Stimulated activated CD4-positive, alpha-beta T cell treated with anti-CD3 and anti-CD28 coated beads, Interleukin-1b, Interleukin-23, amount 100 ng/mL, for 1 hour (primary cell): ENCODE results near the gene CD59.
"Not testable (repeated sequence)": the region's sequence is repeated elsewhere in the genome, so short reads cannot be mapped to it uniquely, and the experiment has no call there.

Experiments used
- DNase-seq, 2 donors: peaks; one replicate each; pipeline ENCODE4 v3.0.0-alpha.2; 2020; ENCODE audit warnings: low read depth in 2 of 2

CD59 gene

DNA sequence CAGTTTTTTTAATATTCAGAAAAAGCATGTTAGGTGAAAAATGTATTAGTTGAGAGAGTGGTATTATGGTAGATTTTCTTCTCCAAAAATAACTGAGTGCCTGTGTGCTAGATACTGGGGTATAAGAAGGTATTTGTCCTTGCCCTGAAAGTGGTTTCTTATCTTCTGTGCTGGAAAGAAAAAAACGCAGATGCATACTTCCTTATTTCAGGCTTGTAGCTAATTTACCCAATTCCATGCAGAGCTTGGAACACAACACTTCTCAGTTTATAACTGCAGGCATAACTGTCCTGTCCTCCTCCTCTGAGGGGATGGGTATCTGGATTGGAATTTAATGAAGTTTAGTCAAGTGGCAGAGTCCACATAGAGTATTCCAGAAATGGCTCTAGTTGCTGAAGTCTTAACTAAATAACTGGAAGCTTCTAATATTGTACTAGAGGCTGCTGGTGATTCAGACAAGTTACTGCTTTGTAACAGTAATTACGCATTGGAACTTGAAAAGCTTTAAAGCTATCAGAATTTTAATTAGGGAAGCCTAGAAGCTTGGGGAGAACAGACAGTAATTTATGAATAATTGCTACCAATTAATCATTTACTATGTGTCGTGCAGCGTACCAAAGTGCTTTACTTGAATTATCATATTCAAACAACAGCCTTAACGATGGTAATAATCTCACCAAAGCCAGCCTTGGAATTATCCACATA, 22.9 kb downstream of the CD59 start:
- no peak for DNase-seq

DNA sequence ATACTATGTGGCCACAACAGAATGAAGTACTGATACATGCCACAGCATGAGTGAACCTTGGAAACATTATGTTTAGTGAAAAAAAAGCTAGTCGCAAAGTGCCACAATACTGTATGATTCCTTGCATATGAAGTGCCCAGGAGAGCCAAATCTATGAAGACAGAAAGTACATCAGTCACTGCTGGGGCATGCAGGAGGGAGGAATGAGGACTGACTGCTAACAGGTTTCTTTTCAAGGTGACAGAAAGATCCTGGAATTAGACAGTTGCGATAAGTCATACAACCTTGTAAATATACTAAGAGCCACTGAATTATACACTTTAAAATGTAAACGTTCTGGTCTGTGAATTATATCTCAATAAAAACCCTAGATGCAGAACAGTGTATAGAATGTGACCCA, 23.8 kb downstream of the CD59 start:
- DNase-seq: no peak

DNA sequence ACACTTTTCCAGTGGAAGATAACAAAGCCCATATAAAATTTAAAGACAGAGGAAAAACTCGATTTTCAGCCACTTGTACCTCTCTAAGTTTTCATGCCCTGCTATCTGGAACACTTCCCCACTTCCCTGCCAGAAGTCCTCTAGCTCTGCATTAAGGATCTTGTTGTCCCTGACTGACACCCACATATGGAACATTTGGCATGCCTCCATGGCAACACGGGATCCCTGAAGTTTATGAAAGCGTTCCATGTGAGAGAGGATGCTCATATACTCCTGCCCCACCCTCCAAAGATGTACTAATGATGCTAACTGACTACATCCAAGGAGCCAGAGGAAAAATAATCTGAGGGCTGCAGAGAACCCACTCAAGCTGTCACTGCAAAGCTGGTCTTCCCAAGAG, 26.8 kb downstream of the CD59 start:
- DNase-seq: no peak

DNA sequence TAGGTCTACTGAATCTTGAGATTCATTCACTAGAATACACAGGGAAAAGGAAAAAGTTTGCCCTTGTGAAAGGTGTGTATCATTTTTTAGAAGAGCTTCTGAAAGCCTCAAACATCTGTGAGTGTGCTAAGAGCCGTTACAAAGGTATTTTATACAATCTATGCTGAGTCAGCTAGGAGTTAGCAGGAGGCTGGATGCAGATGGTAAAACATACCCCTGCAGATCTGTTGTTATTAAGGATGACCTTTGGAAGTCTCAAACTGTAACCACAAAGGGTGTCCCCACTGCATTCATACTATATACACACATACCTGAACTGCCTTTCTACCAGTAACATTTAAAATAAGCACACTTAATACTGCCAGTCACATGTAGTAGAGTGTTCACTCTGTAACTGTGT, 27.2 kb downstream of the CD59 start:
- no peak for DNase-seq

DNA sequence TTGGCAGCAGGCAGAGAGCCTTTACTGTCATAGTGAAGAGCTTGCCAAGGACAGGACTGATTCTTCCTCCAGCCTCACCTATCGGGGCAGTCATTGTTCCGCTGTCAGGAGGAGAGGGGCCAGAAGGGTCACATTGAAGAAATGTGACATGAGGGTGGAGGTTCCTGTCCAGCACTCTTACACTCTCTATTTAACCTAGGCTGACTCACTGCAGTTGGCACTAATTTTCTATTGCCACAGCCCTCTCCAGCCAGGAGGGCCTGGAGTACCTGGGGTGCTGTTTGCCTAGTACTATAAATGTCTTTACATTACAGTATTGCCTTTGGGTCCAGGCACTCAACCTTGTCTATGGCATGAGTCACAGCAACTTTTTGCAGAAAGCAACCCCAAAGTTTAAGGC, 28.4 kb downstream of the CD59 start:
- DNase-seq: not testable (repeated sequence)

DNA sequence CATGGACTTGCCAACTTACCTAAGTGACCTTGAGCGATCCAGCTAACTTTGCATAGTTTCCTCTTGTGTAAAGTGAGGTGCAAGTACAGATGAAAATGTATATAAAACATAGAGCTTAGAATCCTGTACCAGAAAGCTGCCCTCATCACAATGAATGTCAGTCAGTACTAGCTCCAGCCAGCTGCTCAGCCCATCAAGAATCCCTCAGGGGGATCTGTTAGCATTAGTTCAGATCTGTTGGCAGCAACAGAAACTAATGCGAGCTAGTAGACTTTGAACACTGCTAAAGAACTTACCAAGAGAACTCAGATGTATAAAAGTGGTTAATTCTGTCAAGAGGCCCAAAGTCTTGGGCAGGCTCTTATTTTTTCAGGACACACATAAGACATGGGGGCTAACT, 29.3 kb downstream of the CD59 start:
- no peak for DNase-seq

DNA sequence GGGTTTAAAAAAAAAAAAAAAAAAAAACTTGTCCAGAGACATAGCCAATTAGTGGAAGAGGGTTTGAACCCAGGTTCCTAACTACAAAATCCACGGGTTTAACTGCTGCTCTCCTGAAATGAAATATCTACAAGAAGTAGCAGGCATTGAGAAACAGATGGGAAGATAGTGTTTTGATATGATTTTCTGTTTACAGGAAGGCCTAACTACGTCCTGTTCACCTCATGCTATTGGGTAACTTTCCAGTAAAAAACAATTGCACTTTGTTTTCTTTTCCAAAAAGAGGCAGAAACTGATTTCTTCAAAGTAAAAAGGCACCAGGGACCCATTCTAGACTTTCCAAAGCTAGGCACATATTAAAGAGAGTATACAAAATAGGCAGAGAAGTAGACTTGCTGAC, 29.7 kb downstream of the CD59 start:
- no peak for DNase-seq

DNA sequence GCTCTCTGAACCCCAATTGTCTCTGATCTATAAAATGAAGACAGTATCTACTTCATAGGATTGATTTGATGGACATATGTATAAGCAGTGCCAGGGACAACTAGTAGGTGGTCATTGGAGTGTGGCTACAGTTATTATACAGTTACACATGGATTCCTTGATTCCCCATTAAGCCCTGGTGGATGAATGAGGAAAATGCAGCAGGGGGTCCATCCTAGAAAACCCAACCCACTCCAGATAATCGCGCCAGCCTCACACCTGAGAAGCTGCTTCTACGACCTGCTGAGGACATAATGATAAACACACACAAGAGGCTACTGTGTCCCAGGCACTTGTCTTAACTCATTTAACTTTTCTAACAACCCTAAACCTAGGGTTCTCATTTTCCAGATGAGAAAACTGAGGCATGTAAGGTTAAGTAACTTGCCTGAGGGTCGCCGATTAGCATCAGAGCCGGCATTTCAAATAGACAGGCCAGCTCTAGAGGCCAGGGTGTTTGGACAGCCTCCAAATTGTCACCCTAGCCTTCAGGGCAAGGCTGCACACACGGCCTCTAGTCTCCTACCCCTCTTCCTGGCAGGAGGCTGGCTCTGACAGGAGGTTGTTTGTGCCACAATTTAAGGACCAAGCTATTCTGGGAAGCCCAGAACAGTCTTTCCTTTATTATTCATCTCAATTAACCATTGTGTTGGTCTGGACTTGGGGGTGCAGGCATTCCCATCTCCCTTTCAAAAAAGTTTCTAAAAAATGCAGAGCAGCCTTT, 31.8 kb downstream of the CD59 start:
- no peak for DNase-seq

DNA sequence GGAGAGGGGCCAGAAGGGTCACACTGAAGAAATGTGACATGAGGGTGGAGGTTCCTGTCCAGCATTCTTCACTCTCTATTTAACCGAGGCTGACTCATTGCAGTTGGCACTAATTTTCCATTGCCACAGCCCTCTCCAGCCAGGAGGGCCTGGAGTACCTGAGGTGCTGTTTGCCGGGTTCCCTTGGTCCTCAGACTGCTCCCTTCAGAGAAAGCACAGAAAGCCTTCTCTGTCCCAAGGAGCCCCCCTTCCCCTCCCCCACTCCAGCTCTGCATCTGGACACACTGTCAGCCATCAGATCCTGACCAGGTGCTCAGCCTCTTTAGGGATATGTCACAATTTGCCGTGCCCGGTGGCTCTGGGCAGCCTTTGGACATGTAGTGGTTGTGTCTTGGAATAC, 32.4 kb downstream of the CD59 start:
- DNase-seq: no peak

DNA sequence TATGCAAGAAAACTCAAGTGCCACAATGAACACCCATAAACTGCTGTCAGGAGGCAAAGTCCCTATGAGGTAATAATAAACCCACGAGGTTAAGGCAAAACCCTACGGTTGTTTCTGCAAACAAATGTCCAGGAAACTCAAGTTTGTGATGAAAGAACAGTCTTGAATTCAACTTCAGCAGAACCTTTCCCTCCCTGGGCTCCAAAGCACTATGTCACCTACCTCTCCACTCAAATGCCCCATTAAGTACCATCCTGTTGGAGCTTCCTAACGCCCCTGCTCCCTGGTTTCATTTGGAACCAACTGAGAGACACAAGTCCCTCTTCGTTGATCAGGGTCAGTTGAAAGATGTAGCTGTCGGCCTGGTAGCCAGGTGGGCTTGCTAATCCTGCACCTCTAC, 33.0 kb downstream of the CD59 start:
- no peak for DNase-seq

DNA sequence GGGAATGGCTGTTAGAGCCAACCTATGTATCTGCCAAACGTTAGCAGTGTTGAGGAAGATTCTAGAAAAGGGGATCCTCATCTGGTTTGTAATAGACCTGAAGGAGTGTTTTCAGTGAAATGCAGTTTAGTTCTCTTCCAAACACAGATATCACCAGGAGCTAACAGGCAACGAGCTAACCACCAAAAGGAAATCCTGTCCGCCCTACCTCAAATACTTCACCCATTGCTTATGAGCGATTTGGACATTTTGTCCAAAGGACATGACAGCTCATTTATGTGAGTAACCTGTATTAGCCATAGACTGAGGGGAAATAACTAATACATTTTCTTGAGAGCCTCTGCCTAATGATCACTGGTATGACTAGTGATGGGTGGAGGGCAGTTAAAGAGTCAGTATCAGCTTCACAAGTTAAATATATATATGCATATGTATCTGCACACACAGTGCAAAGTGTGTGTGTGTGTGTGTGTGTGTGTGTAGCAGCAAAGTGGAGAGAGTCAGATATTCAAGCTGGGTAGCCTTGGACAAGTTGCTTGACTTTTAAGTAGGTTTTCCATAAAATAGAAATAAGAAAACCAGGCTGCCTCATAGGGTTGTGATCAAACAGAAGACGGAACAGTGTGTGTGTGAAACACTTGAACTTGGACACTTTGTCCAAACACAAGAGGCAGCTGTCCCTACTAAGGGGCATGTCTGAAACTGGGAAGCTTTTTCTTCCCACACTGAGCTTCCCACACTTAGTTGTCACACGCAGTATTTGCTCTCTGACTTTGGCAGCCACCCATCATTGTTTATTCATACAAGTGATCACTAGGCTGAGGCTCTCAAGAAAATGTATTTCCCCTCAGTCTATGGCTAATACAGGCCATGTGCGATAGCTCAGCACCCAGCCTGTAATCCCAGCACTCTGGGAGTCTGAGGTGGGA, 34.7 kb downstream of the CD59 start:
- no peak for DNase-seq

DNA sequence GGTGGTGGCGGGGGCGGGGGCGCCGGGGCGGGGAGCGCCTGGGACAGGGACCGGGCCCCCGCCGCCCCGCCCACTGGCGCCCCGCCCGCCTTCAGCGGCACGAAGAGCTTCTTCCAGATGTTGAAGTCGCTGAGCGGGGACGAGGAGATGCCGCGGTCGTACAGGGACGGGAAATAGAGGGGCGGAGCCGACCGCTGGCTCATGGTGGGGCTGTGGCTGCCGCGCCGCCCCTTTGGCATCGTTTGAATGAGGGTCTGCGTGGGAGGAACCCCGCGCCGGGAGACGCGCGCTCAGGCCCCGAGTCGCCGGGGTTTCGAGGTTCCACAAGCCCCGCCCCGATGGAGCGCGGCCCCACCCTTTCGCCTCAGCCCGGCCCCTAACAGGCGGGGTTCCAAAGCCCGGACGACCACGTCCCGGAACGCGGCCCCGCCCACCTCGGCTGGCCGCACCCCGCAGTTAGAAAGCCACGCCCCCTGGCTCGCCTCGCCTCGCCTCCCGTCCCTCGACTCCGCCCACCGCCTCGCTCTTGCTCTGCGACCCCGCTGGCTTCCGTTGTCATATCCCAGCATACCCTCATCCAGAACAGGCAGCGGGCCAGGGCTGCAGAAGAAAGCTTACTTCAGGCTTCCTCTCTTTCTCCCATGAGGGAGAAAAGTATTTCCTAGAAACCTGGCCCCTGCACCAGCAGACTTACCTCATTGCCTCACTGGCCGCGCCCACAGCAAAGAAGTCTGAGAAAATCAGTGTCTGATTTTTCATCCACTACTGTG, 35.5 kb downstream of the CD59 start, which contains the start of gene C11orf91:
TSS of gene C11orf91 (minus strand) at position 325 of the 770 bp plus-strand sequence. CDS start at position 239, 86 bp downstream.
- peak; percentile 90 for DNase-seq

DNA sequence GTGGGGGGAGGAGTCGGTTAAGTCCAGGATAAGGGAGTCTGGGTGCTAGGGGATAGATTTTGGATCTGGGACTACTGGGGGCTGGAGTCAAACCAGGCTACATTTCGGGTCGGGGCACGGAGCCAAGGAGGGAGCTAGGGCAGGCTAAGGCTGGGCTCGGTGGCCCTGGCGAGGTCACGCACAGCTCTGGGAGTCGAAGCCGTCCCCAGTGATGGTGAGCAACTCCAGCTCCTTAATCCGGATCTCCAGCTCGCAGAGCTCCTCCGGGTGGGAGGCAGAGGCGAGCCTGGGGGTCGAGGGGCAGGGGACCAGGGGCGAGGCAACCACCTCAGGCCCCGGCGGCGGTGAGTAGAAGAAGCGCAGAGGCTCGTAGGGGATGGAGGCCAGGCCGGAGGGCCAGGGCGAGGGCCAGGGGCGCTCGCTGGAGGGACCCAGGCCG, 36.1 kb downstream of the CD59 start:
- no peak for DNase-seq

DNA sequence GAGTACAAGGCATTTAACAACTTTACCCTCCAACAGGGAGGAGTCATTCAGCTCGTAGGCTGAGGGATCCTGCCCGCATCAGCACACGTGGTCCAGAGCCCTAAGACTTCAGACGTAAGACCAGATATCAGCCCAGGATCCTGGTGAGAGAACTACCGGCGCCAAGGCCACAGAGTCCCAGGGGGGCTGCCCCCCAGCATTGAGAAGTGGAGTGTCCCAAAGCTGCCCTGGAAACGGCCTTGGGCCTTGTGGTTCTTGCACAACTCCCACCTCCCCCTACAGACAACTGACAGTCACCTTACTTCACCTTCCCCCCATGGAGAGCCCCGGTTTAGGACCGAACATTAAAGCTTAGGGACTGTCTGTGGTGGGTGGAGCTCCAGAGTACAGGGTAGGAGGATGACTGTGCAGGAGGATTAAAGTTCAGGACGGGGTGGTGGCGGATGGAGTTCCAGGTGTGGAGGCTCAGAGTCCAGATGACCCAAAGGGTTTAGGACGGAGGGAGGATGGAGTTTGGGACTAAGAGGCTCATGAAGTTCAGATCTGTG, 36.6 kb downstream of the CD59 start:
- DNase-seq: no peak

DNA sequence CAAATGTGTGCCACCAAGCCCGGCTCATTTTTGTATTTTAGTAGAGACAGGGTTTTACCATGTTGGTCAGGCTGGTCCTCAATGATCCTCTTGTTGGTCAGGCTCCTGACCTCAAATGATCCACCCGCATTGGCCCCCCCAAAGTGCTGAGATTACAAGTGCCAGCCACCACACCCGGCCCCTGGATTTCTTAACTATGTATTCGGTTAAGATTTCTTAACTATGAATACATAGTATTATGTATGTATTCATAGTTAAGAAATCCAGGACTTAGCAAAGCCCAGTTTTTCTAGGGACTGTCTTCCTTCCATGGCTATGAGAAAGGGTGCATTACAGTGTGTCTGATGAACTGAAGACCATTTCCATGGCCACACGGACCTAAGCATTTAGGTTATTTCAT, 37.3 kb downstream of the CD59 start:
- DNase-seq: no peak

DNA sequence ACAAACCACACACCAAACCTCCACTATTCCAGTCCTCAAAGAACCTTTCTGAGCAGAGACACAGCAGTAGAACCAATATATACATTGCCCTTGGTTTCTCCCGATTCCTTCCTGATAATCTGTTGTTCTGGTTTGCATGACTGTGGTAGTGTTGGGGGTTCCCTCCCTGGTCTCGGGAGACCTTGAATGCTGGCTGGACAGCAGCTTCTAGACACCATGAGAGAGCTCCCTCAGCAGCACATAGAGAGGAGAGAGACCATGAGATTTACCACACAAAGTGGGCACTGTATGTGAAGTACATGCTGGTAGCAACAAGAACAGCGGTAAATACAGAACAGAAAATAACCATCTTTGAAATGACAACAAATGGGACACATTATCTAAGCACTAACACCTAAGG, 38.2 kb downstream of the CD59 start:
- no peak for DNase-seq

DNA sequence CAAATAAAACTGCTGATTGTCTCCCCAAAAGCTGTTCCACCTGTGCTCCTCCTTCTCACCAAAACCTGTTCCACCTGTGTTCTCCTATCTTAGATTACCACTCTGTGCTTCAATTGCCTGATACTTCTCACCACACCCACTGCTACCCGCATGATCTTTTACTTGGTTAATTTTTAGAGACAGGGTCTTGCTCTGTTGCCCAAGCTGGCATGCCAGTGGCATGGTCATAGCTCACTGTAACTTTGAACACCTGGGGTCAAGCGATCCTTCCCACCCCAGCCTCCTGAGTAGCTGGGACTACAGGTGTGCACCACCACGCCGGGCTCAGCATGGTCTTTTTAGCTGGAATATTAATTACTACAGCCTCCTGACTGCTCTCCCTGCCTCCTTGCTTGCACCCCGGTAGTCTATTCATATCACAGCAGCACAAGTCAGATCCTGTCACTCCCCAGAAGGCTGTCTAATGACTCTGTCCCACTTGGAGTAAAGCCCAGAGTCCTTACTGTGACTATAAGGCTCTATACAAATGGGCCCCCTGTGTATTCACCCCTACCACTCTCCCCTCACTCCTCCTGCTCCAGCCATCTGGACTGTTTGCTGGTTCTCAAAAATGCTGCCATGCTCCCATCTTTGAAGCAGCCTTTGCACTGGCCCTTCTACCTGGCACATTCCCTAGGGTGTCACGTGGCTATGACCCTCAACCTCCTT, 39.1 kb downstream of the CD59 start:
- no peak for DNase-seq

DNA sequence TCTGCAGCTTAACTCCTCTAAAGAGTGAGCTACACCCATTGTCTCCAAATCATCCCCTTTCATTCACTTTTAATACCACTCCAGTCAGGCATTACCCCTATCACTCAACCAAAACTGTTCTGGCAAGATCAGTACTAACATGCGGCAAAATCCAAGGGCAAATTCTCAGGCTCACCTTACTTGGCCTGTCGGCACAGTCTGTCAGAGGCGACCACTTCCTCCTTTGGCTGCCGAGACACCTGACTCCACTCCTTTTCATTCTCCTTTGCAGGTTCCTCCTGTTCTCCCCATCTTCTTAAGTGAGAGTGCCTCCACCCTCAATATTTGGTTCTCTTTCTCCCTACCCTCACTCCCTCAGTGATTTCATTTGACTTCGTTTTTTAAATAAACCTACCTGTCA, 39.8 kb downstream of the CD59 start:
- DNase-seq: no peak

DNA sequence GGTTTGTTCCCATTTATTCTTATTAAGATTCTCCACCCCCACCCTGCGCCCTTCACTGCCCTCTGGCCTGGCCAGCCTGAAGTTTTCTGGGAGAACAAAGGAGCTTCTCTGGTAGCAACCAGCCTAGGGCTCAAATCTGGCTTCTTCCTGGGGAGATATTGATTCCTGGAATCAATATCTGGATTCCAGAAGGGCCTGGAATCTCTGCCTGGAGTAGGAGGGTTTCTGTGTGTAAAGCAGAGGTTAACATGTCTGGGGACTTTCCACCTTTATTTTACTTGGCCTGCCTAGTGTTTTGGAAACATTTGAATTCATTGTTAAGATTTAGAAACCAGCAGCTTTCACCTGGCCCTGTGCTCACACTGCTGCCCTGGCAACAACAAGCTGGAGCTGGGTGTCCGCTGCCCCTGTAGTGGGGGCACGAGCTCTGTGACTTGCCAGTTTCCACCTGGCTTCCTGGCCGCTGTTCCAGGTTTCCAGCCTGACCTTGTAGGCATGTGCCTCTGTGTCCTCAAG, 41.1 kb downstream of the CD59 start:
- no peak for DNase-seq

DNA sequence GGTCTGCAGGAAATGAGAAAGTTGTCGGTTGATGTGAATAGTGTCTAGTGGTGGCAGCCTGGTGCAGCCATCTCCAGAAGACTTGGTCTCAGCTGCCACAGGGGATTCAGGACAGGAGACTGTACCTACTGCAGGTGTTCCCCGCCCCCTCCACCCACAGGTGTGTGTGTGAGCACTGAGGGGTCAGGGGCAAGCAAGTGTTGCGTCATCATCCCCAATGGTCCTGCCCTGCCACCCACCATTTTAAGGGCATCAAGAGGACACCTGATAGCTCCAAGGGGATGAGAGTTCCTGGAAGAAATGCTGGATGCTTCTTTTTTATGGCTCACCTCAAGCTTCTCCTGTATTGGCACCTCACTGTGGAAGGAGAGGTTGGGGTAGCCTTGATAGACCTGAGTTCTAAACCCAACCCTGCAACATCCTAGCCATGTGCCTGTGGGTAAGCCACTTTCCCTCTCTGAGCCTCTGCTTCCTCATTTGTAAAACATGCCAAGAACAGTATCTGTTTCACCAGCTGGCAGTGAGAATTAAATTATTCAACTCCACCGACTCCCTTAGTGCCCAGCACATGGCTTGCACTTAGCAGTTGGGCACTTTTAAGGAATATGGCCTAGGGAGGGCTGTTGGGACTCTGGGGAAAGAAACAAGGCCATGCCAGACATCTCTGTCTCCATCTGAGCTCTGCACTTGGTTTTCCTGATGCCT, 41.7 kb downstream of the CD59 start:
- DNase-seq: no peak
